ENCODE measurements around the gene ADAP1.
A peak's percentile ranks its signal among the peaks of the same experiment; 100 is the strongest.
"Not testable (repeated sequence)": the region's sequence is repeated elsewhere in the genome, so short reads cannot be mapped to it uniquely, and the experiment has no call there.

Gene ADAP1

DNA sequence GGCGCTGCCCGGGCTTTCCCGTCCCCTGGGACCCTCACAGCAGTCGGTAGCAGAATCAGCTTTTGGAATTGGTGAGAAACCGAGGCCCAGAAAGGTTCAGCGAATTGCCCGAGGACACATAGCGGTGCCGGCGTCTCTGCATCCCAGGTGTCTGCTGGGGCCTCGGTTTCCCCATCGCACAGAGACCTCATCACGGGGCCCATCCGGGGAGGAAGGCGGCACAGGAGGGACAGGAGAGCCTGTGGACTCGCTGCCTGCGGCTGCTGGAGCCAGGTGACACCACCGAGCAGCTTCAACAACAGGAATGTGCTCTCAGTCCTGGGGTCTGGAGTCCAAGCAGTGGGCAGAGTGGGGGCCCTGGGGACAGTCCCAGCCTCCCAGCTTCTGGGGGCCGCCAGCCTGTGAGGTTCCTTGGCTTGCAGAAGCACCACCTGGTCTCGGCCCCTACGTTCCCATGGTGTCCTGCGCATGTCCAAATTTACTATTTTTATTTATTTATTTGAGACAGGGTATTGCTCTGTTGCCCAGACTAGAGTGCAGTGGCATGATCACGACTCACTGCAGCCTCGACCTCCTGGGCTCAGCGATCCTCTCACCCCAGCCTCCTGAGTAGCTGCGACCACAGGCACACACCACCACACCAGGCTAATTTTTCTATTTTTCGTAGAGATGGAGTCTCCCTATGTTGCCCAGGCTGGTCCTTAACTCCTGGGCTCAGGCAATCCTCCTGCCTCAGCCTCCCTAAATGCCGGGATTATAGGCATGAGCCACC, 21.4 kb upstream of the ADAP1 start:
- DNase-seq (ENCODE audit: low read depth in 2 of 3, low spot score in 1 of 3) = no peak

DNA sequence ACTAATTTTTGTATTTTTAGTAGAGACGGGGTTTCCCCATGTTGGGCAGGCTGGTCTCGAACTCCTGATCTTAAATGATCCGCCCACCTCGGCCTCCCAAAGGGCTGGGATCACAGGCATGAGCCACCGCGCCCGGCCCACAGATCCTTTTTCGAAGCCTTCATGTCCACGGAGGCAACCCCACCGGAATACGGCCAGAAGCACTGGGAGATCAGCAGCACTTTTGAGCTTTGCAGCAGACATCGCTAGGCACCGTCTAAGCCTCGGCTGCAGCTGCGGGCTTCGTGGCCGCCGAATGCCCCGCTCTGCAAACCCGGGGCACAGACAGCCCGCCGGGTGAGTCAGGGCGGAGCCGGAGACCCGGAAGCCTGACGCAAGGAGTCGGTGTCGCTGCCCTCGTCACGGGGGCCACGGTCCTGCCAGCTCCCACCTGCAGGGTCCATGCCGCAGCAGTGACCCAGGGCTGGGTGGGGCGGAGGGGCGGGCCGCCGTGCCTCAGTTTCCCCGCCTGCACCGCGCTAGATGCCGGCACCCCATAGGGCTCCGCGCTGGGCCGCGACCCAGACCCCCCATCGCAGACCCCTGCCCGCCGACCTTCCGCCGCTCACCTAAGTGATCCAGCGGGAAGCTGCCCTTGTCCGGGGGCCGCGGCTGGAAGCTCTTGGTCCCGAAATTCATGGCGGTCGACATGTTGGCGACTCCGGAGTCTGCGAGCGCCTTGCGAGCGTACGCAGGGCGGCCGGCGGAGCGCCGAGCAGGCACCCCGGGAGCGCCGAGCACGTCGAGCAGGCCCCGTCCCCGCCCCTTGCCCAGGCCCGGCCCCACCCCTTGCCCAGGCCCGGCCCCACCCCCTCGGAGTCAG, 20.6 kb upstream of the ADAP1 start, which contains the start of gene COX19:
Gene COX19 (minus strand): TSS at position 730 of the 862 bp plus-strand sequence. CDS start 40 bp downstream, at position 690.
- peak; percentile 86 to 89 (median 87) for DNase-seq (ENCODE audit: low read depth in 2 of 3, low spot score in 1 of 3)

DNA sequence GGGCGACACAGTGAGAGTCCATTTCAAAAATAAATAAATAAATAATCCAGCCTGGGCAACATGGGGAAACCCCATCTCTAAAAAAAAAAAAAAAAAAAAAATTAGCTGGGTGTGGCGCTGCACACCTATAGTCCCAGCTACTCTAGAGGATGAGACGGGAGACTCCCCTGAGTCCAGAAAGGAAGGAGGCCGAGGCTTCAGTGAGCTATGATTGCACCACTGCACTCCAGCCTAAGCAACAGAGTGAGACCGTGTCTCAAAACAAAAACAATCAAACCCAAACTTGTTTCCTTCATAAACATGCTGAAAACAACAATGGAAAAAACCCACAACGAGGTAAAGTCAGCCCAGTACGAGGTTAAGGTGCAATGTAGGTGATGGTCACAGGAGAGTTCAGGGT, 19.7 kb upstream of the ADAP1 start:
- no peak for DNase-seq (ENCODE audit: low read depth in 2 of 3, low spot score in 1 of 3)

DNA sequence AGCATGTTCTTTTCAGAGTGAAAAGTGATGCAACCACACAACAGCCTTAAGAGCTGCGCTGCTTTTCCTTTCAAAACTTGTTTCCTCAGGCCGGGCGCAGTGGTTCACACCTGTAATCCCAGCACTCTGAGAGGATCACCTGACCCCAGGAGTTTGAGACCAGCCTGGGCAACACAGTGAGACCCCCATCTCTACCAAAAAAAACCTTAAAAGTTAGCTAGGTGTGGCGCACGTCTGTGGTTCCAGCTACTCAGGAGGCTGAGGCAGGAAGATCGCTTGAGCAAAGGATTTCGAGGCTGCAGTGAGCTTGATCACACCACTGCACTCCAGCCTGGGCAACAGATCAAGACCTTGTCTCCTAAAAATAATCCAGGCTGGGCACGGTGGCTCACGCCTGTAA, 18.8 kb upstream of the ADAP1 start:
- DNase-seq (ENCODE audit: low read depth in 2 of 3, low spot score in 1 of 3) = no peak

DNA sequence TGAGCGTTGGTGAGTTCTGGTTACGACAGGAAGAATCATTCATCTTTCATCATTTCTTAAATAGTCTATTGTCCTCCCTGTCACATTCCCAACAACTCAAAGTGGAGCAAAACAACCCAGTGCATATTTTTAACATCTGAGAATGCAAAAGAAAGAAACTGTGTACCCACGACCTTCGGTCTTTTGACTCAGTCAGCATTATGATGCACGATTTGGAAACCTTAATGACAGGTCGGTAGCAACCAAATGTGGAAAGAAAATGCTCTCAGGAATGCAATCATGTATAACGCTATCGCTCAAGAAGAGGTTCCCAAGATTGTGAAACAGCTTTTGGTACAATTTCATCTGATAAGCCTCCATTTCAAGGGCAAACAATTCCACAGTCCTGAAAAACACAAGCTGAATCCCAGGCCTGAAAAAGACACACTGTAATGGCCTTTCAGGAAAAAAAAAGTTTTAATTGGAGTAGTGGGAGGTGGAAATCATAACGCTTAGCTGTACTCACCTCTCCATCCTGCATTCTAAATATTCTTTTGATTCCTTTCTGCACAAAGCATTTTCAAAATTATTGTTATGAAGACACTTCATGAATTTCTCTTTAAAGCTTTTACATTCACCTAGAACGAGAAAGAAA, 18.3 kb upstream of the ADAP1 start:
- no peak for DNase-seq (ENCODE audit: low read depth in 2 of 3, low spot score in 1 of 3)

DNA sequence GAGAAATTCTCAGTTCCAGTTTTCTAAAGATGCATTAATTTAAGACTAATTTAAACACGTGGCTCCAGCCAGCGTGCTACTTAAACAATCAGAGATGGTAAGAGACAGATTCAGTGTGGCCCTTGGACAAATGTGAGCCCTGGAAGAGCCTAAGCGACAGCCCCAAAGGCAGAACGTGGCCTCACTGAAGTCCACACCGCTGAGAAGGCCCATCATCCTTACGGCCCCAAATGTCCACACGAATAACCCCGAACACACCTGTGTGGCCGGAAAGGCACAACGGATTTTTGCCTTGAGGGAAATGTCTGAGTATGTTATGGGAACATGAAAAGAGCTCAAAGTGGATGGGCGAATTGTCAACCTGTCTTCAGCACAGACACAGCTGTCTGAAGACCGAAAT, 17.6 kb upstream of the ADAP1 start:
- DNase-seq (ENCODE audit: low read depth in 2 of 3, low spot score in 1 of 3) = no peak

DNA sequence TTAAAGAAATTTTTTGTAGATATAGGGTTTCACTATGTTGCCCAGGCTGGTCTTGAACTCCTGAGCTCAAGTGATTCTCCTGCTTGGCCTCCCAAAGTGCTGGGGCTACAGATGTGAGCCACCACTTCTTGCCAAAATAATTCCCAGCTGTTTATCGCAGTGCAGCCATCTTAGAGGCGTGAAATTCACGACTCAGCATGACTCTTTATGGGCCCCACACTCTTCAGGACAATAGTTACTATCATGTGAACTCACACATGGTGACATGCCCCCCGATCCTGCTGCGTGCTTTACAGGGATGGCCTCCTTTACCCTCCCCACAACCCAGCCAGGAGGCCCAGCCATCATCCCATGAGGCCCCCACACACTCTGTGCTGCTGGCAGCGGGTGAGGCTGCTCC, 16.3 kb upstream of the ADAP1 start:
- DNase-seq (ENCODE audit: low read depth in 2 of 3, low spot score in 1 of 3) = no peak

DNA sequence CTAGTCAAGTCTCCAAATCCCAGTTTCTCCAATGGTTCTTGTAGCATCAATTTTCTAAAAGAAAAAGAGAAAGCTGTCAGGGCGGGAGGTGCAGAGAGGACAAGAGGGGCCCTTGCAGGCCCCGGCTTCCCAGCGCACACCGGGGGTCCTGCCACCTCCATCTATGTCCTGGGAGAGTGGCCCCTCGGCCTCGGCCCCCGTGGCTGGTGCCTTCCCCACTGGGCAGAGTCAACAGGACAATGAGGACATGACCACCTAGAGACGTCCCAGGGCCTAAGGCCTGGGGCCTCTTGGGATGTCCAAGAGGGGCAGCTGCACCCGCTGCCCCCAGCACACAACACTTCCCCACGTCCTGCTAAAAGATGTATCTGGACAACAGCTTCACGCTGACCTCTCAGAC, 14.9 kb upstream of the ADAP1 start:
- no peak for DNase-seq (ENCODE audit: low read depth in 2 of 3, low spot score in 1 of 3)

DNA sequence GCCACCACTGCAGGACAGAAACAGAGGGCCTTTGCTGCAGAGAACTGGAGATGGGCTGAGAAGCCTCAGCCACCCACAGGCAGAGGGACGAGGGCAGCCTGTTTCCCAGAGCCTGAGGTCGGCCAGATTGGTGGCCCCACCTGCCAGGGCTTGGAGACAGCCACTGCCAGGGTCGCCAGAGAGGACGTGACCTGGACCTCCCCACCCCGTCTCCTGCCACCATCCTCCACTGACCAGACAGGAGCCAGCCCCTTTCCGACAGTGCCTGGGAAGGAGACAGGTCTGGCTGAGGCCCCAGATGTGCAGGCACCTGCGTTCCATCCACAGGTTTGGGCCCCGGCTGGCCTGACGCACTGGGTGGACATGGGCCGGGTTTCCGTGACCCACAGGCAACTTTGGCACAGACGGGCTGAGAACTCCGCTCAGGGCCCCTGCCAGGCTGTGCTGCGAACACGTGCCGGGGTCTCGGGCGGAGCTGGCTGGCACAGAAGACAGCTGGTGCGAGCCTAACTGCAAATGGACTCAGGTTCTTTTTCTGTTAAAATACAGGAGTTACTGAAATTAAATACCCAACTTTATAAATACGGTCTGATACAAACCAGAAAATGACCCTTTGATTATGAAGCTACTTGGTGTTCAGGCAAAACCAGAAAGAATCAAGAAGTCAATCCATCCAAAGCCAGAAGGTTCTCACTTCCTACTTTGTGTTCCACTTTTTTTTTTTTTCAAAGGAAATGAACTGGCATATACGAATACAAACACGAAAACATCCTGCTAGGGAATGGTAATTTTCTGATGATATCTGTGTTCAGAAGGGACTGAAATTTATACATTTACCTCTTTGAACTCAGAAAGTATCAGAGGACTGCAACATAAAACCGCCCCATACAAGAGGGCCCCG, 14.0 kb upstream of the ADAP1 start:
- no peak for DNase-seq (ENCODE audit: low read depth in 2 of 3, low spot score in 1 of 3)

DNA sequence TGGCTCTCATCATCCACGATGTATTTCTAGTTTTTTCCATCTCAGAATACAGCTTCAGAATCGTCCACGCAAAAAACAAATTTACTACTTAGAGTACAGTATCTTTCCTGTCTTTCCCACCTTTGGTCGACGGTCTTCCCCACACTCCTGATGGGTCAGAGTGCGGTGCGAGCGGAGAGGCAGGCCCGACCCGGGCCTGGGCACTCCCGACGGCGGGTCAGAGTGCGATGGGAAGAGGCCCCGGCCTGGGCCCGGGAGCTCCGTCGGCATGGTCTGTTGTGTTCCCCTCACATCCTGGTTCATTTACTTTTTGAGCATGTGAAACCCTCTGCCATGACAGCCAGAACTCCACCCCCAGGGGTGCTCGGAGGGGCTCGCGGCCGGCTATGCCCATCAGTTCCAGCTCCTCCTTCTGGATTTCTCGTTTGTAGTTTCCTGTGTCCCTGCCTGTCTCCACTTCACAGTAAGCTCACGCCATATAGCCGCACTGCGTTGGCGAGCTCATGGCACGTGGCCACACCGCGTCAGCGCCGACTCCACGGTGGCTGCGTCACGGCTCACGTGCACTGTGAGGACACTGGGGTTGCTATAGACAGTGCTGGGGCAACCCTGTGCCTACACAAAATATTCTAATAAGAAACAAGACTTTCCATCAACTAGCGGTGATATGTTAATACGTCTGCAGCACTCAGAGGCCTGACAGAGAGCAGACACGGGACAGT, 13.0 kb upstream of the ADAP1 start:
- DNase-seq (ENCODE audit: low read depth in 2 of 3, low spot score in 1 of 3) = no peak

DNA sequence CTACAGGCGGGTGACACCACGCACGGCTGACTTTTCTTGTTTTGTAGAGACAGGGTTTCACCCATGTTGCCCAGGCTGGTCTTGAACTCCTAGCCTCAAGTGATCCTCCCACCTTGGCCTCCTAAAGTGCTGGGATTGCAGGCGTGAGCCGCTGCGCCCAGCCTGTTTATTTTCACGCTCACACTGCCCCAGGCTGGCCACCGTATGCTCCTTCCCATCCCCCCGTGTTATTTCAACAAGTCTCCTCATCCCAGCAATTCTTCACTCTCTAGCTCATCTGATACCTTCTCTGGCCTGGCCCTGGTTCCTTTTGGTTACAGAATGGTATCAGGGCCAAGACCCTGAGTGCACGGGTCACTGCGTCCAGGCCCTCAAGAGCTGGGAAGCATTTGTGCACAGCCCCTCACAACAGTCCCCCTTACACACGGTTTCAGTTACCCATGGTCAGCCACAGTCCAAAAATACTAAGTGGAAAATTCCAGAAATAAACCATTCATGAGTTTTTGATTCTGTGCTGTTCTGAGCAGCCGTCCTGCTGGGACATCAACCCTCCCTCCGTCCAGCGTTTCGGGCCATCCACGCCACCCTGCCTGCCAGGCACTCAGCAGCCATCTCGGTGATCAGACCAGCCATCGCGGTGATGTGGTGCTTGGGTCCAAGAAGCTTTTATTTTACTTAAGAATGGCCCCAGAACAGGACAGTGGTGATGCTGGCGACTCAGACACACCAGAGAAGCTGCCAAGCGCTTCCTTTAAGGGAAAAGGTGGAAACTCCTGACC, 12.0 kb upstream of the ADAP1 start:
- no peak for DNase-seq (ENCODE audit: low read depth in 2 of 3, low spot score in 1 of 3)

DNA sequence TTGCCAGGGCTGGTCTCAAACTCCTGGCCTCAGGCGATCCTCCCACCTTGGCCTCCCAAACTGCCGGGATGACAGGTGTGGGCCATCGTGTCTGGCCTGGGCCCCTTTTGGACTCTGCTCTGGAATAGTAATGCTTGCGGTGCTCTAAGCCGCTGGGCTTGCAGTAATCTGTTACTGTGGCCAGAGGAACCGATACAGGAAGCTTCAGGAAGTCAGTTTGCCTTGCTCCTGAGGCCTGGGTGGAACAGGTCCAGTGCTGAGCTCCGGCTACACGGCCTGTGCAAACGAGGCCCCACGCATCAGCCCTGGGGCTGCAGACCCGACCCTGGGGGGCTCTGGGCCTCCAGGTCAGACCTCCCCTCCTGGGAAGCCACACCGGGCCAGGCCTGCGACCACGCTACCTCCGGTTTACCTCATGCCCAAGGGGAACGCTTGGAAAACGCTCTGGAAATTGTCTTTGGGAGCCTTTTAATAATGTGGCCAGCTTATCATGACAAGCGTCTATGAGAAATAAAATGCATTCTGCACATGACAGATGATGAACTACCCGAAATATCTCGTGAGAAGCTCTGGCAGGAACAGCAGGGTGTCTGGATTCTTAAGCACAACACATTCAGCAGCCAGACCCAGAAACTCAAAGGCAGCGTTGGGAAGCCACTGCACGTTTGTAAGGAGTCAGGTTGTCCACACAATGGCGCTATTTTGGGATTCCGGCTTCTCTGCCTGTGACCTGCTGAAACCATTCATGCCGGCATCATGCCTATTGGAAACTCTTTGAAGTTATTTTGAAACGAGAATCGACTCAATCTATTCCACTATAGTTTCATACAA, 10.1 kb upstream of the ADAP1 start:
- DNase-seq (ENCODE audit: low read depth in 2 of 3, low spot score in 1 of 3) = no peak

DNA sequence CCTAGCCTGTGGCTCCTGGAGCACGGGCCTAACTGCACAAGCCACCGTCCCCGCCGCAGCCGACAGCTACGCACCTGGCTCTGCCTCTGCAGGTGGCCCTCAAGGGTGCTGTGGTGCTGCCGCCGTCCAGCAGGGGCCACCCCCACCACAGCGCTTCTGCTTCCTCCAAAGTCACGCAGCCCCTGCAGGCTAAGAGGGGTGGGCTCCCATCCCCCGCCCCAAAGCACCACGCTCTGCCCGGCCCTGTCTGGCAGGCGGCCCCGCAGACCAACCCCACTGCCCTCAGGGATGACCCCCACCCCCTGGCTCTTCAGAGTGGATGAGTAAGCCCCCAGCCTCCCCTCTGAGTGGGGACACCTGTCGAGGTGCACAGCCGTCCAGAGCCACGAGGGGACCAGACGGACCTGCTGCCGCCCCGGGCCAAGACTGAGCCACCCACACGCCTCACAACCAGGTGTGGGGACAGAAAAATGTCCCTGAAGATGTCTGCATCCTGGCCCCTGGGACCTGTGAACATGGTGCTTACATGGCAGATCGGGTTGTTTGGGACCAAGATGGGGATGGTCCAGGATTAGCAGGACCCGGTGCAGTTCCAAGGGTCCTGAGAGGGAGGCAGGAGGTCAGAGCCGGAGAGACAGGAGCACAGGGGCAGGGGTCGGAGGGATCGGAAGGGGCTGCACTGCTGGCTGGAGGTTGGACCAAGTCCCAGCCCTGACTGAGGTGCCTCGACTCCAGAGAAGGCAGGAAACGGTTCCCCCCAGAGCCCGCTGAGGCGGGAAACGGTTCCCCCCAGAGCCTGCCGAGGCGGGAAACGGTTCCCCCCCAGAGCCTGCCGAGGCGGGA, 9.0 kb upstream of the ADAP1 start:
- no peak for DNase-seq (ENCODE audit: low read depth in 2 of 3, low spot score in 1 of 3)

DNA sequence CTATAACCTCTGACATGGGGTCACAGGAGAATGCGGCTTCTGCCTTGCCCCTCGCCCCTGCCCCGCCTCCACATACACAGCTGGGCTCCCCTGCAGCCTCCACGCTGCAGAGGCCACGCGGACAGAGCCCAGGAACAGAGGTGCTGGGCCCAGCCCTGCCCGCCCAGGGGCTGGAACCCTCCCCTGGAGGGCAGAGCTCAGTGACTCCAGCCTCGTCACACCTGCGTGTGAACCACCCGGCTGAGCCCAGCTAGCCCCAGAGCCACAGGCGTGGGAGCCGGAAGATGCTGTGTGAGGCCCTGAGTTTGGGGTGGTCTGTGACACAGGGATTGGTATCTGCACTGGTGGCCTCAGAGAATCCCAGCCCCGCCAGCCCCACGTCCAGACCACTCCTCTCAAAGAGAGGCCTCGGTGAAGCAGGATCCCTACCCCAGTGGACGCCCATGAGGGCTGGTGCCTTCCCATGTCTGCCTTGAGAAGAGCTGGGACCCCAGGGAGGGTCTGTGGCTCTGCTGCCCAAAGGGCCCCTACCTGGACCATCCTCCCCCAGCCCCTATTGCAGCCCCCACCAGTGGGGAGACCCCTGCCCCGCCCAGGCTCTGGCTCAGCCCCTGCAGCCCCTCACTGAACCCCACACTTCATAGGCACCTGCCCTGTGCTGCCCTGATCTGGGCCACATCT, 8.1 kb upstream of the ADAP1 start:
- no peak for DNase-seq (ENCODE audit: low read depth in 2 of 3, low spot score in 1 of 3)

DNA sequence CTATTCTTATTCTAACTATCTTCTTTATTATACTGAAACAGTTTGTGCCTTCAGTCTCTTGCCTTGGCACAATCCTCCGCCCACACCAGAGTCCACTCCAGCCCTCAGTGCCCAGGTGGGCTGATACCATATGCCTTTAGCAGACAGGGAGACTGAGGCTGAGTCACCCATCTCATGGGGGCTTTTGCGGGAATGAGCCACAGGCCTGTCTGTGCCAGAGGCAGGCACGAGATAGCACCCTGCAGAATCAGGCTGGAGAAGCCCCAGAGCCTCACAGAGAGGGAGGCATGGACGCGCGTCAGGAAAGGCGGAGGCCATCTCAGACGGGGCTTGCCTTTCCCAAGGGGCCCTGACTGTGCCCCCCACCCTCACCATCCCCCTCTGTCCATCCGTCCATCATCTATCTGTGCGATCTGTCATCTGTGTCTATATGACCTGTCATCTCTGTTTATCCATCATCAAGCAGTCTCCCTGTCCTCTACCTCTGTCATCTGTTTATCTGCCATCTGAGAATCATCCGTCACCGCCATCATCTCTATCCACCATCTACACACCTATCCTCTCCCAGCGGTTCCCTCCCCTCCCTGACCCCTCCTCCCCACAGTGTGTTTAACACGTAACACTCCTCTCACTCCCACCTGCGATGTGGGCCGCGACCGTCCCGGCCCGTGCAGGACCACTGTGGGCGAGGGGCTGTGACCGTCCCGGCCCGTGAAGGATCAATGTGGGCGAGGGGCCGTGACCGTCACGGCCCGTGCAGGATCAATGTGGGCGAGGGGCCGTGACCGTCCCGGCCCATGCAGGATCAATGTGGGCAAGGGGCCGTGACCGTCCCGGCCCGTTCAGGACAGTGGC, 7.3 kb upstream of the ADAP1 start:
- no peak for DNase-seq (ENCODE audit: low read depth in 2 of 3, low spot score in 1 of 3)

DNA sequence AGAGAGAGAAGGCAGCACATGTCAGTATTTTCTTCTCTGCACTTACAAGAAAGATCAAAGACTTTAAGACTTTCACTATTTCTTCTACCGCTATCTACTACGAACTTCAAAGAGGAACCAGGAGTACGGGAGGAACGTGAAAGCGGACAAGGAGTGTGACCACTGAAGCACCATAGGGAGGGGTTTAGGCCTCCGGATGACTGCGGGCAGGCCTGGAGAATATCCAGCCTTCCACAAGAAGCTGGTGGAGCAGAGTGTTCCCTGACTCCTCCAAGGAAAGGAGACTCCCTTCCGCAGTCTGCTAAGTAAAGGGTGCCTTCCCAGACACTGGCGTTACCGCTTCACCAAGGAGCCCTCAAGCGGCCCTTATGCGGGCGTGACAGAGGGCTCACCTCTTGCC, 6.5 kb upstream of the ADAP1 start:
- not testable (repeated sequence) for DNase-seq (ENCODE audit: low read depth in 2 of 3, low spot score in 1 of 3)

Data from stimulated activated CD4-positive, alpha-beta T cell treated with anti-CD3 and anti-CD28 coated beads, Interleukin-12 subunit alpha, Interleukin-12 subunit beta, amount 100 ng/mL, for 48 hours (primary cell).